Nephron (organoid): ENCODE data around the gene SCN1A.

ENCODE experiments used
- H3K27ac Mint-ChIP-seq, 3 experiments: 2 replicates each; pipeline ENCODE4 v1.8.0; 2020; ENCODE audit warnings: mixed read lengths in 3 of 3, mild to moderate bottlenecking in 2 of 3, moderate library complexity in 1 of 3
- H3K27me3 Mint-ChIP-seq: 2 replicates; pipeline ENCODE4 v1.8.0; 2021; ENCODE audit warnings: low read depth, mild to moderate bottlenecking, moderate library complexity, mixed read lengths
- H3K36me3 Mint-ChIP-seq: 2 replicates; pipeline ENCODE4 v1.8.0; 2020; ENCODE audit warnings: low read depth, mixed read lengths
- H3K4me1 Mint-ChIP-seq: 2 replicates; pipeline ENCODE4 v1.8.0; 2020; ENCODE audit warnings: mixed read lengths
- H3K4me3 Mint-ChIP-seq, 3 experiments: 2 replicates each; pipeline ENCODE4 v1.8.0; 2020; ENCODE audit warnings: mild to moderate bottlenecking in 3 of 3, mixed read lengths in 3 of 3, moderate library complexity in 2 of 3
- H3K9me3 Mint-ChIP-seq: 2 replicates; pipeline ENCODE4 v1.8.0; 2020; ENCODE audit warnings: mixed read lengths
- TF ChIP-seq, protein P1 (sequence below), 3 experiments: fragments of 200-600 bp; sonication (generic); IDR thresholded peaks; one replicate each; pipeline ENCODE4 v1.5.0; 2021; ENCODE audit warnings: antibody characterized with exemption in 3 of 3; ENCODE audit not compliant: unreplicated experiment in 3 of 3

Gene SCN1A

DNA sequence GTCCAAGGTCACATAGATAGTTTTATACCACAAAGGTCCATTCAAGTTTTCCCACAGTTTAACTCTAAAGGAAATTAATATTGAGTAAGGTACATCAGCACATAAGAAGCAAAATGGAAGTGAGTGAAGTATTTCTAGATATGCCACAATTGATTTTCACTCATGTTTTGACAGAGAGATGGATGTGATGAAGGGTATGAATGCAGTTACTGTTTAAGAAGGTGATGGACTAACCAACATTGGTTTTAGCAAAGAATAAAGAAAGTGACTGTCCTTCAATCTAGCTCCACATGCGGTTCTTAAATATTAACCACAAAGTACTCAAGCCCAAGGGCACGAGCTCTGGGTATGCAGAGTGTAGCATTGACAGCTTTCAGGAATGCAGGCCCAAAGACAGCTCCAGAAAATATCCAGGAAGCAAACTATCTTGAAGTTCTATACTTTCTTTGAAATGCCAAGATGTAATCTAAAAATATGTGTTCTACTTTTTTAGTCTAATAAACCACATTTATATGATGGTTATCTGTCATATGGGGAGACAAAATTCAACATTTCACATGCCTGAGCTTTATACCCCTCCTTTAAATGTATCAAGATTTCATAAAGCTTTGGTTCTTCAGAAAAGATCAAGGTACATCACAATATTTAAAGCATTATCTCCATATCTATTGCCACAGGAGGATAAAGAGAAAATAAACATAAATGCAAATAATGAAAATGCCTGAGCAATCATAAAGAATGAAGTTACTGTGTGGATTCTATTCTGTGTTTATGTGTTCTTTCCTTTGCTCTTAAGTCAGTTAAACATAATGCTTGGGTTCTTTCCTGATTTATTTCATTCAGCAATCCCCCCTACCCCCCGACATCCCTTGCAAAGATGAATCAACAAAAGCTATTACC, 6.7 kb upstream of the SCN1A start:
- no peak overlapping the region for H3K4me3 Mint-ChIP-seq
- H3K27me3 Mint-ChIP-seq, result peaks cover 13% of the 10 kb centered on the region
- TF ChIP-seq, protein P1, sequence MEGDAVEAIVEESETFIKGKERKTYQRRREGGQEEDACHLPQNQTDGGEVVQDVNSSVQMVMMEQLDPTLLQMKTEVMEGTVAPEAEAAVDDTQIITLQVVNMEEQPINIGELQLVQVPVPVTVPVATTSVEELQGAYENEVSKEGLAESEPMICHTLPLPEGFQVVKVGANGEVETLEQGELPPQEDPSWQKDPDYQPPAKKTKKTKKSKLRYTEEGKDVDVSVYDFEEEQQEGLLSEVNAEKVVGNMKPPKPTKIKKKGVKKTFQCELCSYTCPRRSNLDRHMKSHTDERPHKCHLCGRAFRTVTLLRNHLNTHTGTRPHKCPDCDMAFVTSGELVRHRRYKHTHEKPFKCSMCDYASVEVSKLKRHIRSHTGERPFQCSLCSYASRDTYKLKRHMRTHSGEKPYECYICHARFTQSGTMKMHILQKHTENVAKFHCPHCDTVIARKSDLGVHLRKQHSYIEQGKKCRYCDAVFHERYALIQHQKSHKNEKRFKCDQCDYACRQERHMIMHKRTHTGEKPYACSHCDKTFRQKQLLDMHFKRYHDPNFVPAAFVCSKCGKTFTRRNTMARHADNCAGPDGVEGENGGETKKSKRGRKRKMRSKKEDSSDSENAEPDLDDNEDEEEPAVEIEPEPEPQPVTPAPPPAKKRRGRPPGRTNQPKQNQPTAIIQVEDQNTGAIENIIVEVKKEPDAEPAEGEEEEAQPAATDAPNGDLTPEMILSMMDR (IDR thresholded peaks at IDR 0.05; ENCODE audit: unreplicated experiment in 3 of 3), result no peak
- no peaks in the 10 kb centered on the region for H3K9me3 Mint-ChIP-seq
- H3K36me3 Mint-ChIP-seq, result no peaks in the 10 kb centered on the region
- H3K4me1 Mint-ChIP-seq, result no peaks in the 10 kb centered on the region
- H3K27ac Mint-ChIP-seq, result peak overlapping the region in 1 of 3 experiments; percentile 44

DNA sequence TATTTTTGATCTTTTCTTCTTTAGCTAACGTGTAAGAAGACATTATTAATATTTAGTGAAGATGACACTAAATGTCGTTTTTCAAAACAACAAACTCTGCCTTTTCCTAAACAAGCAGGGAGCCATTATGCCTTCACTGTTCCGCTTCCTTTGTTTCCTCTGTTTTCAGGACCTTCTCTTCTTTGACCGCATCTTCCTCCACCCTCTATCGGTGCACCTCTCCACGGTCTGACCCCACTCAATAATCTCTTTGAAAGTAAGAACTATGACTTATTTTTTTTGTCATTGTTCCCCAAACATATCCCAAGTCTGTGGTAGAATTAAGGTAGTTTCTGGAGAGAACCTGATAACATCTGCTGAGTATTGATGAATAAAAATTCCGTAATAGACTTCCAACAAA, 5.8 kb upstream of the SCN1A start:
- TF ChIP-seq, protein P1 (IDR thresholded peaks at IDR 0.05; ENCODE audit: unreplicated experiment in 3 of 3), result no peak
- Mint-ChIP-seq H3K9me3 (no peaks in the 10 kb centered on the region), H3K27ac (no peak overlapping the region), H3K36me3 (no peaks in the 10 kb centered on the region), H3K4me1 (no peaks in the 10 kb centered on the region), H3K27me3 (peaks cover 15% of the 10 kb centered on the region), H3K4me3 (no peak overlapping the region)

DNA sequence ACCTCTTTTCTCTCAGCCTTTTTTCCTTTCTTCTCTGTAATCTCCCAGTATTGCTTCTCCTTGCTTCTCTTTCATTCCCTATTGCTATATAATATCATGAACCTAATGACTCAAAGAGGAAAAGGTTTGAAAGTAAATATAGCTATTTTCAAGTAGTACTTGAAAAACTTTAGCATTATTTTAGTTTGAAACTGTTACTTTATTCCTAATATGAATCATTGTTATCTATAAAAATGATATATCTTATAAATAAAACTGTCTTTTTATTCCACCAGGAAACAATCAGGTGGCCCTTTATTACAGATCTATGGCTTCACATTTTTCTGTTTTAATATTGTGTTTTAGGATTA, 311 bp upstream of the SCN1A start:
- Mint-ChIP-seq H3K27ac (no peak overlapping the region), H3K9me3 (no peaks in the 10 kb centered on the region), H3K4me1 (peaks cover 6% of the 10 kb centered on the region), H3K36me3 (no peaks in the 10 kb centered on the region), H3K27me3 (peaks cover 15% of the 10 kb centered on the region), H3K4me3 (no peak overlapping the region)
- TF ChIP-seq, protein P1 (IDR thresholded peaks at IDR 0.05; ENCODE audit: unreplicated experiment in 3 of 3), result no peak

DNA sequence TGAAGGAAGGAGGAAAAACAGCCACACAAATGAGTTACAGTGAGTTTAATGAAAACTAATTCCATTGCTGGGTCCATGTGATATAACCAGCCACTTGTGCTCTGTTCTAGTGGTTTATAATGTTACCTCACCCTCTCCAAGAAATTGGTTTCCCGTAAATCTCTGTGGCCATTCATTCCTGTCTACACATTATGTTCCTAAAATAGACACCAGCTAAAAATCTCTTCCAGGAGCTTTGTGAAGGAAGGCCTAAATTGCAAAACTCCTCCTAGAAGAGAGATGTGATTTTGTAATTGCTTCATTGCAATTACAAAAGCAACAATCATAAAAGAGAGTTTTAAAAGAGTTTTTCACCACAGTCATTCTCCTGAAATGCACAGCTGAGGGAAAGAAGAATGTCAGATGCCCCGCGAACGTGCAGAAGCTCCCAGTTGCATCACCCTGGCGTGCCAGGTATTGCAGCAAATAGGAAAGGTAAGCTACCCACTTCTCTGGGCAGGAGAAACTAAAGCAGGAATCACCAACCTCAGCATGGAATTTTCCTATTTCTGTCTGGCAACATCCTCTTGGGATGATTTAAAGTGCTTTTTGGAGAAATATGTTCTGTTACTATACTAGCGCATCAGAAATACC, 1.7 kb downstream of the SCN1A start:
- TF ChIP-seq, protein P1 (IDR thresholded peaks at IDR 0.05; ENCODE audit: unreplicated experiment in 3 of 3), result no peak
- Mint-ChIP-seq H3K27me3 (peaks cover 12% of the 10 kb centered on the region), H3K9me3 (no peaks in the 10 kb centered on the region), H3K27ac (no peak overlapping the region), H3K4me1 (peaks cover 6% of the 10 kb centered on the region), H3K4me3 (no peak overlapping the region), H3K36me3 (no peaks in the 10 kb centered on the region)

DNA sequence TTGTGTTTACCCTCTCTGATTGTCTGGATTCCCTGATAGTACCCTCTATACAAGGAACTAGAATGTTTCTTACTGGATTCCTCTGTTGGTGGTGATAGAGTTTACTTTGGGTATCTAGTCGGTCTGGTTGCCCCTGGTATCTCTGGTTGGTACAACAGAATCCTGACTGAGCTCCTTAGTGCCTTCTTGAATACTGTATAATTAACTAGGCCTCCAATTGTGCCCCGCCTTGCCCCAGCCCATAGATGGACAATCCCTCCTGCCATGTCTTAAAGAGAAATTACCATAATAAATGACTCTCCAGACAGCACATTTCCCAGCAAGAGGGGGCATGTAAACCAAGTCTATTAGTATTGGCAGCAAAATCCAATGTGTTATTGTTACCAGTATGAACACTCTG, 2.3 kb downstream of the SCN1A start:
- H3K36me3 Mint-ChIP-seq, result no peaks in the 10 kb centered on the region
- H3K4me1 Mint-ChIP-seq, result peaks cover 6% of the 10 kb centered on the region
- no peak overlapping the region for H3K4me3 Mint-ChIP-seq
- TF ChIP-seq, protein P1 (IDR thresholded peaks at IDR 0.05; ENCODE audit: unreplicated experiment in 3 of 3), result no peak
- no peaks in the 10 kb centered on the region for H3K9me3 Mint-ChIP-seq
- no peak overlapping the region for H3K27ac Mint-ChIP-seq
- peaks cover 12% of the 10 kb centered on the region for H3K27me3 Mint-ChIP-seq
